KG1 (cell line): Measurements from ENCODE around the gene RAB1B.
"Not testable (repeated sequence)": the region's sequence is repeated elsewhere in the genome, so short reads cannot be mapped to it uniquely, and the experiment has no call there.

ENCODE experiments used
- DNase-seq: peaks from one replicate; lab custom pipeline; 2025; lab: John Stamatoyannopoulos, UW

Gene RAB1B

GRCh38 chr11:66267379-66268243 is 828 bp upstream of the RAB1B start:
- DNase-seq: peak; percentile 59

GRCh38 chr11:66268952-66269905 is 790 bp downstream of the RAB1B start:
- no peak for DNase-seq

GRCh38 chr11:66271816-66272215 is 3.4 kb downstream of the RAB1B start:
- no peak for DNase-seq

- no peak for DNase-seq
These were observed 4.2 kb downstream of the RAB1B start for GRCh38 chr11:66272596-66272995.

- DNase-seq: no peak
These were observed 5.8 kb downstream of the RAB1B start for GRCh38 chr11:66274219-66274618.

- no peak for DNase-seq
These were observed 7.0 kb downstream of the RAB1B start for GRCh38 chr11:66275396-66275795.

- DNase-seq: no peak
These were observed 7.7 kb downstream of the RAB1B start for GRCh38 chr11:66275984-66276612.

GRCh38 chr11:66276619-66277018 is 8.2 kb downstream of the RAB1B start:
- not testable (repeated sequence) for DNase-seq

- DNase-seq: not testable (repeated sequence)
These were observed 8.6 kb downstream of the RAB1B start for GRCh38 chr11:66277064-66277463.

- DNase-seq: peak; percentile 55
These were observed 9.3 kb downstream of the RAB1B start, which contains the start of gene CNIH2 for GRCh38 chr11:66277471-66278362. Gene CNIH2 (plus strand): TSS chr11:66278175. CDS start chr11:66278457, 282 bp downstream.

- no peak for DNase-seq
These were observed 10.1 kb downstream of the RAB1B start for GRCh38 chr11:66278363-66279091.

- DNase-seq: no peak
These were observed 10.8 kb downstream of the RAB1B start for GRCh38 chr11:66279092-66279734.

- no peak for DNase-seq
These were observed 12.0 kb downstream of the RAB1B start for GRCh38 chr11:66280428-66280827.

- DNase-seq: no peak
These were observed 12.6 kb downstream of the RAB1B start for GRCh38 chr11:66281001-66281400.

GRCh38 chr11:66281776-66282467 is 13.5 kb downstream of the RAB1B start:
- no peak for DNase-seq

- DNase-seq: peak; percentile 99
These were observed 14.3 kb downstream of the RAB1B start for GRCh38 chr11:66282468-66283455.

- DNase-seq: no peak
These were observed 15.1 kb downstream of the RAB1B start for GRCh38 chr11:66283461-66284105.
